Activated T-helper 2 cell treated with anti-CD3 and anti-CD28 coated beads, Interferon-gamma antibody, Interleukin-2, Interleukin-4, amounts not matched to agents 10 μg/mL and 5 μg/mL and 100 μg/mL, durations not matched to agents 14 hours and 24 hours and 36 hours (primary cell): ENCODE measurements around the gene C19orf53. TPM values are rescaled to one million over a fixed set of nuclear protein-coding genes. Genes with fewer than 3 reads are reported as not detected.

ENCODE experiments used
- DNase-seq: peaks from one replicate; pipeline ENCODE4 v3.0.0; 2021; ENCODE audit warnings: low spot score
- H3K27ac Mint-ChIP-seq: one replicate; pipeline ENCODE4 v1.8.0; 2021; ENCODE audit warnings: mixed read lengths
- H3K27me3 Mint-ChIP-seq: one replicate; pipeline ENCODE4 v1.8.0; 2021; ENCODE audit warnings: low read depth, mixed read lengths
- H3K36me3 Mint-ChIP-seq: one replicate; pipeline ENCODE4 v1.8.0; 2021; ENCODE audit warnings: low read depth, mixed read lengths
- H3K4me1 Mint-ChIP-seq: one replicate; pipeline ENCODE4 v1.8.0; 2021; ENCODE audit warnings: low read depth, mixed read lengths
- H3K4me3 Mint-ChIP-seq: one replicate; pipeline ENCODE4 v1.8.0; 2021; ENCODE audit warnings: low read depth, mild to moderate bottlenecking, moderate library complexity, mixed read lengths
- H3K9me3 Mint-ChIP-seq: one replicate; pipeline ENCODE4 v1.8.0; 2021; ENCODE audit warnings: mixed read lengths
- intact Hi-C: fragments of 100-400 bp; cut with micrococcal nuclease; formaldehyde crosslinking; loops from one replicate; pipeline ENCODE4 v1.15.1; 2023
- total RNA-seq: library from RNA; stranded (reverse); gene quantifications from 2 replicates; pipeline ENCODE4 v1.2.3, GENCODE V29; 2022

Gene C19orf53
- total RNA-seq, 1 donor from 2014 or later: 137 TPM

DNA sequence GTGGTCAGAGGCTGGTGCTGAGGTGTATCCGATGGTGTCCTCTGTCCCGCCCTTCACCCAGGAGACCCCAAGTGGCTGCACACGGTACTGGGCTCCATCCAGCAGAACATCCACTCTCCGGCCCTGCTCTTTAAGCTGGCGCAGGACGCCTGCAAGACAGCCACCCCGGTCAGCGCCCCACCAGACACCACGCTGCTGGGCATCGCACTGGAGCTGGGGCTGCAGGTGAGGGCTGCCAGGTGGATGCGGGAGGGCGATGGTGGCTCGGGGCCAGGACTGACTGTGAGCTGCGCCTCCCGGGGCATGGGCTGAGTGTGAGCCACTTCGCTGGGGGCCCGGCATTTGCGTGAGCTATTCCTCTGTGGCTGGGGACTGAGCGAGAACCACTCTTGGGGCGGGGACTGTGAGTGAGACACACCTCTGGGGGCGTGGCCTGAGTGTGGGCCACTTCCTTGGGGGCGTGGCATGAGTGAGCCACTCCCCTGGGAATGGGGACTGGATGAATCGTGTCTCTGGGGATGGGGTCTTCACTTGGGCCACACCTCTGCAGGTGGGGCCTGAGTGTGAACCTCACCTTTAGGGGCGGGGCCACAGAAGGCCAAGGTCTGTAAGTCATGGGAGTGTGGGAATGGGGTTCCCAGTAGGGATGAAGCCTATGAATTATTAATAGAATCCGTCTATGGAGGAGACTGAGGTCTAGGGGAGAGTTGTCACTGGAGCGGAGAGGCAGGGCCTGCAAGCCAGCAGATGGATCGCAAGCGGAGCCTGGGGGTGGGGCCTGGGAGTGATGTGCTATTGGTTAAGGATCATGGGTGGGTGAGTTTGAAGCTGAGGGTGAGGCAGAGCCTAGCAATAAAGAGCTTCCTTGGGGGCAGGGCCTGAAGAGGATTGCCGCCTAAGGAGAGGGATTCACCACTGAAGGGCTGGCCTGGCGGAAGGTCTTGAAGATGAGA lies 51.5 kb downstream of the C19orf53 start:
- no peaks in the 10 kb centered on the region for H3K9me3 Mint-ChIP-seq
- intact Hi-C loops: no loop called here
- H3K4me1 Mint-ChIP-seq: no peaks in the 10 kb centered on the region
- no peaks in the 10 kb centered on the region for H3K27me3 Mint-ChIP-seq
- peaks cover 11% of the 10 kb centered on the region for H3K36me3 Mint-ChIP-seq
- no peak overlapping the region for H3K4me3 Mint-ChIP-seq
- DNase-seq: no peak
- no peak overlapping the region for H3K27ac Mint-ChIP-seq

- Mint-ChIP-seq H3K9me3 (no peaks in the 10 kb centered on the region), H3K4me1 (no peaks in the 10 kb centered on the region), H3K36me3 (peaks cover 16% of the 10 kb centered on the region), H3K4me3 (no peak overlapping the region), H3K27ac (no peak overlapping the region), H3K27me3 (no peaks in the 10 kb centered on the region)
- intact Hi-C loops: no loop called here
- no peak for DNase-seq
Observed at GRCh38 chr19:13826652-13827235, 52.5 kb downstream of the C19orf53 start.

DNA sequence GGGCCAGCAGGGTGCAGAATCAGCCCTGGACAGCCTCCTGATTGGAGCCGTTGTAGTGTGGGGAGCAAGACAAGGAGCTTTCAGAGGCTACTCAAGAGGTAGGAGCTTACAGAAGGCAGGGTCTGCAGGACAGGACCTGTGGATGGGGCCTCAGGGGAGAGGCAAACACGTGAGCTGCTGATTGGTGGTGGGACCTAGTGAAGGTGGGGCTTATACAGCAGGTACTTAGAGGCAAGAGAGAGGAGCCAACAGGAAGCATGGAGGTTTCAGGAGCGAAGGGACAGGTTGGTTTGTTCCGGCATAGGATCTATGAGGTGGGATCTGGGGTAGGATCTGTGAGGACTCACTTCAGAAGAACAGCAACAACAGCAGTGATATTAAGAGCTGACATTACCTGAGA lies 53.4 kb downstream of the C19orf53 start:
- Mint-ChIP-seq H3K27me3 (no peaks in the 10 kb centered on the region), H3K36me3 (peaks cover 18% of the 10 kb centered on the region), H3K4me3 (no peak overlapping the region), H3K9me3 (no peaks in the 10 kb centered on the region), H3K27ac (no peak overlapping the region), H3K4me1 (no peaks in the 10 kb centered on the region)
- no peak for DNase-seq
- intact Hi-C loops: no loop called here

Other genes with a start within 250 kb of the C19orf53 start
- 41.6 and 42.3 TPM in 2 replicates for gene MRI1, start 9.9 kb upstream of the C19orf53 start, total RNA-seq
- gene ZSWIM4, start 21.0 kb downstream of the C19orf53 start, total RNA-seq: 9.8 and 10.6 TPM in 2 replicates
- 1.6 and 1.8 TPM in 2 replicates for gene NANOS3, start 102.7 kb downstream of the C19orf53 start, total RNA-seq
- gene BRME1, start 131.7 kb downstream of the C19orf53 start, total RNA-seq: 14.9 and 15.3 TPM in 2 replicates
- gene CC2D1A, start 131.7 kb downstream of the C19orf53 start, total RNA-seq: 36.9 and 41.5 TPM in 2 replicates
- 0.41 TPM in 1 of 2 replicates, not detected in the other for gene PODNL1, start 164.0 kb downstream of the C19orf53 start, total RNA-seq
- 60.6 and 64.0 TPM in 2 replicates for gene DCAF15, start 178.1 kb downstream of the C19orf53 start, total RNA-seq
- gene RFX1, start 231.9 kb downstream of the C19orf53 start, total RNA-seq: 15.7 and 17.0 TPM in 2 replicates